ENCODE data around the gene WRNIP1.
A peak's percentile ranks its signal among the peaks of the same experiment; 100 is the strongest.

WRNIP1 gene

DNA sequence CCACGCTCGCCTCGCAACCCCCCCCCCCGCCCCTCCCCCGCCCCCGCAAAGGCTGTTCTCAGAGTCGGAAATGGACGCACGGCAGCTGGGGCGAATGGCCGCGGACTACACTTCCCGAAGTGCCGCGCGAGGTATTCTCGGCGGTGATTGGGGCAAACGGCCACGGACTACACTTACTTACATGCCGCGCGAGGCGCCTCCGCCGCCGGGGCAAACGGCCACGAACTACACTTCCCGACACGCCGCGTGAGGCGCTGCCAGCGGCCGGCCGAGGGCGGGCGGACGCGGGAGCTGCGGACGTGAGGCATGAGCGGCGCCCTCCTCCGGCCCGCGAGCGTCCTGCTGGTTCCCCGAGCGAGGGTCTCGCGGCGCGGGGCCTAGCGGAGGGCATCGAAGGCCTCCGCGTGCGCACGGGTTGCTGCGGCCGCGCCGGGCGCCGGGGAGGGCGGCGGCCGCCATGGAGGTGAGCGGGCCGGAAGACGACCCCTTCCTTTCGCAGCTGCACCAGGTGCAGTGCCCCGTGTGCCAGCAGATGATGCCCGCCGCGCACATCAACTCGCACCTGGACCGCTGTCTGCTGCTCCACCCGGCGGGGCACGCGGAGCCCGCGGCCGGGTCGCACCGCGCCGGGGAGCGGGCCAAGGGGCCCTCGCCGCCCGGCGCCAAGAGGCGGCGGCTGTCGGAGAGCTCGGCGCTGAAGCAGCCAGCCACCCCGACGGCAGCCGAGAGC lies at the start of gene WRNIP1:
WRNIP1 (plus strand) TSS at position 228 of the 730 bp plus-strand sequence; CDS start at position 458, 230 bp downstream.
- TF ChIP-seq, protein P1, sequence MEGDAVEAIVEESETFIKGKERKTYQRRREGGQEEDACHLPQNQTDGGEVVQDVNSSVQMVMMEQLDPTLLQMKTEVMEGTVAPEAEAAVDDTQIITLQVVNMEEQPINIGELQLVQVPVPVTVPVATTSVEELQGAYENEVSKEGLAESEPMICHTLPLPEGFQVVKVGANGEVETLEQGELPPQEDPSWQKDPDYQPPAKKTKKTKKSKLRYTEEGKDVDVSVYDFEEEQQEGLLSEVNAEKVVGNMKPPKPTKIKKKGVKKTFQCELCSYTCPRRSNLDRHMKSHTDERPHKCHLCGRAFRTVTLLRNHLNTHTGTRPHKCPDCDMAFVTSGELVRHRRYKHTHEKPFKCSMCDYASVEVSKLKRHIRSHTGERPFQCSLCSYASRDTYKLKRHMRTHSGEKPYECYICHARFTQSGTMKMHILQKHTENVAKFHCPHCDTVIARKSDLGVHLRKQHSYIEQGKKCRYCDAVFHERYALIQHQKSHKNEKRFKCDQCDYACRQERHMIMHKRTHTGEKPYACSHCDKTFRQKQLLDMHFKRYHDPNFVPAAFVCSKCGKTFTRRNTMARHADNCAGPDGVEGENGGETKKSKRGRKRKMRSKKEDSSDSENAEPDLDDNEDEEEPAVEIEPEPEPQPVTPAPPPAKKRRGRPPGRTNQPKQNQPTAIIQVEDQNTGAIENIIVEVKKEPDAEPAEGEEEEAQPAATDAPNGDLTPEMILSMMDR (IDR thresholded peaks at IDR 0.05; ENCODE audit: extremely low read depth, insufficient read depth, missing control alignments), result peak; percentile 77
- DNase-seq (ENCODE audit: low spot score), result peak; percentile 98
- in situ Hi-C loops (cut with MboI; ENCODE audit: low pct_unique_long_range_greater_than_20kb, low sequenced_read_pairs, unreplicated experiment), result no loop called here

DNA sequence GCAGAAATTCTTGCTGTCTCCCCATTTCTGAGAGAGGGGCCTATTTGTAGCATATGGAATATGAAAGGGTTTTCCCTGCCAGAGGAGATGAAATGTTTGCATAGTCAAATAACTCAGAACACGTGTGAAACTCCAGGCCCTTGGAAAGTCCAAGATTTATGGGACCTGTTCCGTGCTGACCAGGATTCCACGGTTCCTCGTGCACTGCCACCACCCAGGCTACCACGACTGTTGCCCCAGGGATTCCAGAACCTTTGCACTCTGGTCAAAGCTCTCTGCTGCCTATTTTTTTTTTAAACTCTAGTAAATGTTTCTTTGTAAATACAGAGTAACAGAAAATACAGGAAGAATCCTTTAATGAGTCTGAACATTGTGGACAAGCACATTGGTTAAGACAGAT lies 49.5 kb upstream of the WRNIP1 start:
- no peak for DNase-seq (ENCODE audit: low spot score)
- TF ChIP-seq, protein P1 (IDR thresholded peaks at IDR 0.05; ENCODE audit: extremely low read depth, insufficient read depth, missing control alignments), result no peak
- in situ Hi-C loops (cut with MboI; ENCODE audit: low pct_unique_long_range_greater_than_20kb, low sequenced_read_pairs, unreplicated experiment), result no loop called here

DNA sequence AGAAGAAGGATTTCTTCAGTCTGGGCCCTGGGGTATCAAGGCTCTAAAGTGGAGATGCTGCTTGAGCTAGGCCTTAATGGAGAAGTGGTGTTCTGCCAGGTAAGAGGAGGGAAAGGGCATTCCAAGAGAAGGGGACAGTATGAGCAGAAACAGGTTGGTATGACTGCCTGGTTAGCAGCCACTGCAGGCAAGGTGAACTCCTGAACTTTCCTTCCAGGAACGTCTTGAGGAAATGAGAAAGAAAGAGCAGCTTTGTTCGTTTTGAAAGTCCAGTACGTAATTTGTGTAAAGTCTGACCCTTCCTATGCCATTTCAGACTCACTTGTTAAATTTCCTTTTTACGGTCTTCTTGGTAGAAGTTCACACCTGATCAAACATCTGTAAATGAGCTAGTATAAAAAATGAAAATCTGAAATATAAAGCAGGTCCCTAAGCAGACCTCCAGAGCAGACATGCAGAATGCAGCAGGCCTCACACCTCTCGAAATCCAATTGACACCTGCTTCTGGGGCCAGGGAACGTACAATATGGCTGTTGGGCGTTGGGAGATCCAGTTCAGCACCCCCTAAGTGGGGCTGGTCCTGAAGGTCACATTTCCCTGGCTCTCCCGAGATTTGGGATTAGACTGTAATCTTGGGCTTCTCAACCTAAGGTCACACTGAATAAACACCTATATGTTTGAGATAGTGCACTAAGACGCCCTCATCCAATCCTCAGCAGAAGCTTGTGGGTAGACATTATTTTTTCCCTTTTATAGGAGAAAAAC lies 48.1 kb upstream of the WRNIP1 start:
- DNase-seq (ENCODE audit: low spot score), result no peak
- TF ChIP-seq, protein P1 (IDR thresholded peaks at IDR 0.05; ENCODE audit: extremely low read depth, insufficient read depth, missing control alignments), result no peak
- in situ Hi-C loops (cut with MboI; ENCODE audit: low pct_unique_long_range_greater_than_20kb, low sequenced_read_pairs, unreplicated experiment), result no loop called here

DNA sequence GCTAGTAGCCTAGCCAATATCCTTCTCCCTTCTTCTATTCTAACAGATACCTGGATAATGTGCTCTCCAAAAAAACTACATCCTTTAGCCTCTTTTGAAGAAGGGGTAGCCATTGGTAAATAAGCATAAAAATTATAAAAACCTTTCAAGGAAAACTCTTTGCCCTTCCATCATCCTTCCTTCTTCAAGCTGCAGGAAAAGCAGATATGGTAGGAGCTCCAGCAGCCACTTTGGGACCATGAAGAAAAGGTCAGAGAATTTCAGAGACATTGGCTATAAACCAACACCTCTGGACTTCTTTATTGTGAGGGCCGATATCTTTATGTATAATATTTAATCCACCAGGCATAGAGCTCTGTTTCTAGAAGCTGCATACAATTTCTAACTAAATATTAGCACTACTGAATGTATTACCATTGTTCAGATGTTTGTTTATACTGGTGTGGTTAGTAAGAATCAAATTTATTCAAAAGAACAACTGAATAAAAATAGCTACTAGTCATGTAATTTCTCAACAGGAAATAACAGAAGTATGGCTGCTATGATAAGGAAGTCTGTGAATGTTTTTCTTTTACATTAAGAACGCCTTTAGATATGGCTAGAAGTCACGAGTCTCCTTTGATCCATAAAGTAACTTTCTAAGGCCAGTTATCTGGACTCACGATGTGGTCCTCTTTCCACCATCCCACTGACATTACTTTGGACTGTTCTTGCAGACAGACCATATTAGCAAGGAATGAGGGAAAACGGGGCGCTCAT lies 46.7 kb upstream of the WRNIP1 start:
- TF ChIP-seq, protein P1 (IDR thresholded peaks at IDR 0.05; ENCODE audit: extremely low read depth, insufficient read depth, missing control alignments), result no peak
- in situ Hi-C loops (cut with MboI; ENCODE audit: low pct_unique_long_range_greater_than_20kb, low sequenced_read_pairs, unreplicated experiment), result no loop called here
- DNase-seq (ENCODE audit: low spot score), result no peak

DNA sequence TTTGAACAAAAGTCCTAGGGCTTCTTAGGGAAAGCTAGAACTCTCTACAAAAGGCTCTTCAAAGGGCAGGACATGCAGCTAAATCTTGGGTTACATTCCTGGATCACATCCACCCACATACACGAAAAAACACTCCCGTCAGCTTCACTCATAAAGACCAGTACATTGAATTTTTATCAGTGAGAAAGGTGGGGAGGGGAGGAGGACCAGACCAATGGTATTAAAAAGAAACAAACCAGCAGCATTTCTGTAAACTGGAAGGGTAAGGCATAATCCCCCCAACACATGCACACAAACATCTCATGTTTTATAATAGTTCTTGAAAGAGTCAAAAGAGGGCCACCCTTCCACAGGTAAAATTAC lies 46.1 kb upstream of the WRNIP1 start:
- TF ChIP-seq, protein P1 (IDR thresholded peaks at IDR 0.05; ENCODE audit: extremely low read depth, insufficient read depth, missing control alignments), result no peak
- in situ Hi-C loops (cut with MboI; ENCODE audit: low pct_unique_long_range_greater_than_20kb, low sequenced_read_pairs, unreplicated experiment), result no loop called here
- no peak for DNase-seq (ENCODE audit: low spot score)

DNA sequence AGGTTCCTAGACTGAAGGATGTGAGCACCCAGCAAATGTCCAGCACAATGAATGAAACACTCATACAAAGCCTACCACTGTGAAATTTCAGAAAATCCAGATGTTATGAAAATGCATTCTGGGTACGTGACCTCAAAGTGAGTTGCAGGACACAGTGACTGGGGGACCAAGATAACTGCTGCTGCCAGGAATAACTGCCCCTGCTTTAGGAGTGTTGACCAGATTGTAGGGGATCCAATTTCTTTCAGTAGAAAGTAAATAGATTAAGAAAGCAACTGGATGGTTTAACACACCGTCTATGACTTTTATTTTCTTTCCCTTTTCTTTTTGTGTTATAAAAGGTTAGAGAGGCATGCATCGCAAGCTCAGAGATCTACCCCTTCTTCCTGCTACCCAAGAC lies 44.0 kb upstream of the WRNIP1 start:
- no peak for DNase-seq (ENCODE audit: low spot score)
- in situ Hi-C loops (cut with MboI; ENCODE audit: low pct_unique_long_range_greater_than_20kb, low sequenced_read_pairs, unreplicated experiment), result no loop called here
- TF ChIP-seq, protein P1 (IDR thresholded peaks at IDR 0.05; ENCODE audit: extremely low read depth, insufficient read depth, missing control alignments), result no peak
